Activated effector memory CD4-positive, alpha-beta T cell treated with Interleukin-2 at 50 U/mL for 16 hours (primary cell): ENCODE data around the gene ILDR1.

Source experiments
- DNase-seq: peaks from one replicate; pipeline ENCODE4 v3.0.0-alpha.2; 2020

Gene ILDR1

GRCh38 chr3:121989943-121990342 lies 32.1 kb downstream of the ILDR1 start:
- no peak for DNase-seq

GRCh38 chr3:121988146-121988545 lies 33.9 kb downstream of the ILDR1 start:
- no peak for DNase-seq

GRCh38 chr3:121985846-121986245 lies 36.2 kb downstream of the ILDR1 start:
- no peak for DNase-seq

- no peak for DNase-seq
These were observed 40.6 kb downstream of the ILDR1 start for GRCh38 chr3:121981473-121981872.

GRCh38 chr3:121980450-121980796 lies 41.6 kb downstream of the ILDR1 start:
- DNase-seq, result no peak

GRCh38 chr3:121979734-121980449 lies 42.2 kb downstream of the ILDR1 start:
- DNase-seq, result no peak

- DNase-seq, result no peak
These were observed 42.8 kb downstream of the ILDR1 start for GRCh38 chr3:121979246-121979645.

- DNase-seq, result no peak
These were observed 45.3 kb downstream of the ILDR1 start for GRCh38 chr3:121976727-121977126.

- DNase-seq, result no peak
These were observed 46.2 kb downstream of the ILDR1 start for GRCh38 chr3:121975702-121976302.

- DNase-seq, result no peak
These were observed 47.4 kb downstream of the ILDR1 start for GRCh38 chr3:121974601-121975111.

- DNase-seq, result no peak
These were observed 52.0 kb downstream of the ILDR1 start for GRCh38 chr3:121970047-121970446.

- no peak for DNase-seq
These were observed 52.4 kb downstream of the ILDR1 start for GRCh38 chr3:121969631-121970030.

GRCh38 chr3:121963608-121964007 lies 58.4 kb downstream of the ILDR1 start:
- DNase-seq, result no peak

GRCh38 chr3:121962443-121962842 lies 59.6 kb downstream of the ILDR1 start:
- no peak for DNase-seq

GRCh38 chr3:121961283-121961682 lies 60.8 kb downstream of the ILDR1 start:
- DNase-seq, result no peak

- DNase-seq, result no peak
These were observed 63.2 kb downstream of the ILDR1 start for GRCh38 chr3:121958801-121959200.

GRCh38 chr3:121957674-121958415 lies 64.2 kb downstream of the ILDR1 start:
- DNase-seq, result no peak

GRCh38 chr3:121956363-121956762 lies 65.7 kb downstream of the ILDR1 start:
- DNase-seq, result no peak

GRCh38 chr3:121951291-121951919 lies 70.6 kb downstream of the ILDR1 start:
- no peak for DNase-seq

- DNase-seq, result no peak
These were observed 73.4 kb downstream of the ILDR1 start for GRCh38 chr3:121948641-121949040.

GRCh38 chr3:121943431-121943830 lies 78.6 kb downstream of the ILDR1 start:
- DNase-seq, result no peak

GRCh38 chr3:121942116-121942786 lies 79.8 kb downstream of the ILDR1 start:
- no peak for DNase-seq

- DNase-seq, result no peak
These were observed 80.5 kb downstream of the ILDR1 start for GRCh38 chr3:121941592-121941991.
